Loucy (cell line): ENCODE results near the gene ZNHIT1.
"Not testable (repeated sequence)": the region's sequence is repeated elsewhere in the genome, so short reads cannot be mapped to it uniquely, and the experiment has no call there.

ENCODE experiments used
- H2AFZ ChIP-seq: fragments of 200-600 bp; sonication (generic); 2 replicates; pipeline ENCODE4 v1.6.0; 2016; ENCODE audit warnings: antibody characterized with exemption, mild to moderate bottlenecking, low read length, moderate library complexity
- H3F3A ChIP-seq: fragments of 200-600 bp; 2 replicates; pipeline ENCODE4 v1.6.0; 2016; ENCODE audit warnings: antibody characterized with exemption, low read depth, mild to moderate bottlenecking
- H3K27me3 ChIP-seq: fragments of 200-600 bp; sonication (generic); 2 replicates; pipeline ENCODE4 v1.6.1; 2014; ENCODE audit warnings: low read length, mild to moderate bottlenecking; ENCODE audit not compliant: insufficient read depth, poor library complexity, severe bottlenecking
- H3K36me3 ChIP-seq: fragments of 200-600 bp; sonication (generic); 2 replicates; pipeline ENCODE4 v1.6.1; 2016; ENCODE audit warnings: low read length; ENCODE audit not compliant: insufficient read depth
- H3K4me1 ChIP-seq: fragments of 200-600 bp; sonication (generic); 2 replicates; pipeline ENCODE4 v1.5.1; 2014; ENCODE audit warnings: low read length, mild to moderate bottlenecking; ENCODE audit not compliant: insufficient read depth, poor library complexity, severe bottlenecking
- H3K4me2 ChIP-seq: fragments of 200-600 bp; sonication (generic); 2 replicates; pipeline ENCODE4 v1.6.0; 2014; ENCODE audit warnings: antibody characterized with exemption, low read length, low read depth, mild to moderate bottlenecking; ENCODE audit not compliant: poor library complexity, severe bottlenecking
- H3K4me3 ChIP-seq: fragments of 200-600 bp; sonication (generic); 2 replicates; pipeline ENCODE4 v1.5.1; 2014; ENCODE audit warnings: low read length, mild to moderate bottlenecking, mixed read lengths; ENCODE audit not compliant: poor library complexity, severe bottlenecking
- H3K79me2 ChIP-seq: fragments of 200-600 bp; sonication (generic); 2 replicates; pipeline ENCODE4 v1.6.1; 2014; ENCODE audit warnings: low read length; ENCODE audit not compliant: insufficient read depth
- H3K9ac ChIP-seq: fragments of 200-600 bp; sonication (generic); 2 replicates; pipeline ENCODE4 v1.6.0; 2014; ENCODE audit warnings: mild to moderate bottlenecking, low read depth, low read length, moderate library complexity; ENCODE audit not compliant: poor library complexity, severe bottlenecking
- H3K9me2 ChIP-seq: fragments of 200-600 bp; sonication (generic); replicated peaks from 2 replicates; pipeline ENCODE4 v1.6.1; 2016; ENCODE audit warnings: low read depth, low read length, mixed read lengths
- H3K9me3 ChIP-seq: fragments of 200-600 bp; sonication (generic); 2 replicates; pipeline ENCODE4 v1.6.1; 2014; ENCODE audit warnings: mild to moderate bottlenecking, antibody characterized with exemption, low read length, low read depth; ENCODE audit not compliant: insufficient read depth
- H4K20me1 ChIP-seq: fragments of 200-600 bp; sonication (generic); 2 replicates; pipeline ENCODE4 v1.6.0; 2014; ENCODE audit warnings: antibody characterized with exemption, low read length, mild to moderate bottlenecking; ENCODE audit not compliant: insufficient read depth, poor library complexity, severe bottlenecking
- CTCF ChIP-seq: fragments of 200-600 bp; sonication (generic); conservative IDR thresholded peaks from 2 replicates; pipeline ENCODE4 v1.5.1; 2014; ENCODE audit warnings: mild to moderate bottlenecking, antibody characterized with exemption, low read length
- EZH2phosphoT487 ChIP-seq: fragments of 200-600 bp; IDR thresholded peaks from 2 replicates; pipeline ENCODE4 v1.6.1; 2018; ENCODE audit warnings: antibody characterized with exemption, mild to moderate bottlenecking, moderate library complexity, borderline replicate concordance

ZNHIT1 gene

GRCh38 chr7:101251871-101252659 lies 34.1 kb downstream of the ZNHIT1 start:
- peak overlapping the region; percentile 99 for H3K4me2 ChIP-seq
- peaks cover 14% of the 10 kb centered on the region for H3K4me1 ChIP-seq
- TF ChIP-seq EZH2phosphoT487 (no peak), CTCF (no peak)
- no peaks in the 10 kb centered on the region for H3K36me3 ChIP-seq
- peaks cover 44% of the 10 kb centered on the region for H3K79me2 ChIP-seq
- no peaks in the 10 kb centered on the region for H3K9me2 ChIP-seq
- no peaks in the 10 kb centered on the region for H3K27me3 ChIP-seq
- no peaks in the 10 kb centered on the region for H3K9me3 ChIP-seq
- H4K20me1 ChIP-seq = peaks cover 22% of the 10 kb centered on the region
- peak overlapping the region; percentile 83 for H3K4me3 ChIP-seq
- peak overlapping the region; percentile 97 for H2AFZ ChIP-seq
- H3K9ac ChIP-seq = peak overlapping the region; percentile 83
- H3F3A ChIP-seq = no peaks in the 10 kb centered on the region

GRCh38 chr7:101253199-101253598 lies 35.2 kb downstream of the ZNHIT1 start:
- not testable (repeated sequence) for H3K27me3 ChIP-seq, H2AFZ ChIP-seq, H3K36me3 ChIP-seq, H3K9me3 ChIP-seq, H3F3A ChIP-seq, H3K9me2 ChIP-seq
- H3K4me3 ChIP-seq = peak overlapping the region; percentile 83
- H3K4me2 ChIP-seq = peak overlapping the region; percentile 99
- H3K9ac ChIP-seq = peak overlapping the region; percentile 66
- peaks cover 21% of the 10 kb centered on the region for H4K20me1 ChIP-seq
- peaks cover 14% of the 10 kb centered on the region for H3K4me1 ChIP-seq
- peaks cover 37% of the 10 kb centered on the region for H3K79me2 ChIP-seq

- peaks cover 13% of the 10 kb centered on the region for H3K79me2 ChIP-seq
- TF ChIP-seq CTCF = no peak
- no peak overlapping the region for H3K9ac ChIP-seq
- peaks cover 12% of the 10 kb centered on the region for H4K20me1 ChIP-seq
- no peaks in the 10 kb centered on the region for H3F3A ChIP-seq
- H3K4me2 ChIP-seq = no peak overlapping the region
- H3K4me1 ChIP-seq = peaks cover 4% of the 10 kb centered on the region
- H2AFZ ChIP-seq = no peak overlapping the region
- no peaks in the 10 kb centered on the region for H3K9me2 ChIP-seq
- no peaks in the 10 kb centered on the region for H3K27me3 ChIP-seq
- no peaks in the 10 kb centered on the region for H3K36me3 ChIP-seq
- H3K4me3 ChIP-seq = no peak overlapping the region
- no peaks in the 10 kb centered on the region for H3K9me3 ChIP-seq
Observed at GRCh38 chr7:101255796-101256195, 37.8 kb downstream of the ZNHIT1 start.

GRCh38 chr7:101258243-101258731 lies 40.3 kb downstream of the ZNHIT1 start:
- Histone ChIP-seq H3K4me1 (no peaks in the 10 kb centered on the region), H3F3A (no peaks in the 10 kb centered on the region), H3K9ac (no peak overlapping the region), H3K4me3 (no peak overlapping the region), H3K79me2 (no peaks in the 10 kb centered on the region), H3K27me3 (no peaks in the 10 kb centered on the region), H3K36me3 (no peaks in the 10 kb centered on the region), H3K9me3 (no peaks in the 10 kb centered on the region), H3K4me2 (no peak overlapping the region), H3K9me2 (no peaks in the 10 kb centered on the region), H4K20me1 (no peaks in the 10 kb centered on the region), H2AFZ (no peak overlapping the region)
- TF ChIP-seq CTCF (no peak), EZH2phosphoT487 (no peak)

- H3K27me3 ChIP-seq, H3K9ac ChIP-seq, H3K9me3 ChIP-seq, H3K9me2 ChIP-seq, H3K79me2 ChIP-seq, H3K4me2 ChIP-seq, H4K20me1 ChIP-seq, H3K4me1 ChIP-seq, H3K36me3 ChIP-seq, H3F3A ChIP-seq, H3K4me3 ChIP-seq: not testable (repeated sequence)
- peak overlapping the region; percentile 49; the same call in 1 of the 2 replicates for H2AFZ ChIP-seq
Observed at GRCh38 chr7:101264102-101264706, 46.2 kb downstream of the ZNHIT1 start.
